Stimulated activated CD8-positive, alpha-beta memory T cell treated with anti-CD3 and anti-CD28 coated beads, Interleukin-12 subunit alpha, Interleukin-12 subunit beta, amount 100 ng/mL, for 4 hours (primary cell): ENCODE results near the gene PRDM2.
A peak's percentile ranks its signal among the peaks of the same experiment; 100 is the strongest.

ENCODE experiments used
- DNase-seq: peaks from one replicate; pipeline ENCODE4 v3.0.0-alpha.2; 2020; ENCODE audit warnings: low read depth

PRDM2 gene

DNA sequence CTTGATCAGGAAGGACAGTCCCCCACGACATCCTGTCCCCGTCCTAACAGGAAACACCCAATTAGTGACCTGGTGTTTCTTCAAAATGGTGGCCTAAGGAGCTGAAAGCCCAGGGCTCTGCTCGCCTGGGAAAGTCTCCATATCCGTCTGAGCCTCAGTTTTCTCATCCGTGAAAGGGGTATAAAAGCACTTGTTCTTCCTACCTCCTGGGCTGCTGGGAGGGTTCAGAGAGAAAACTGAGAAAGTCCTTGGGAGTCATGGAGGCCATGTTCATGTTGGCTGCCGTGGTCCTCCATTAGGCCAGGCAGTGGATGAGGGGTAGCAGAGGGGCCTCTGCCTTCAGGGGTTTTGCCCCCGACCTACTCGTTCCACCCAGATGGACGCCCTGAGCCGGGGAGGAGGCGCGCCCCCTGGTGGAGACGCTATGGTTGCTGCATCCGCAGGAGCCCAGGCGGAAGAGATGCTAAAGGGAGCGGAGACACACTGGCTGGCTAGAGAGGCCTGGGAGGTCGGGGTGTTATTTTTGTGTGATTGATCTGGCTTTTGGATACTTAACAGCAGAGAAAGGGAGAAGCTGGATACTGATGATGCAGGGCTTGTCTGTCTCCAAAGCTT is 113.5 kb downstream of the PRDM2 start:
- peak; percentile 16 for DNase-seq

GRCh38 chr1:13814131-13814530 is 114.1 kb downstream of the PRDM2 start:
- DNase-seq: no peak

DNA sequence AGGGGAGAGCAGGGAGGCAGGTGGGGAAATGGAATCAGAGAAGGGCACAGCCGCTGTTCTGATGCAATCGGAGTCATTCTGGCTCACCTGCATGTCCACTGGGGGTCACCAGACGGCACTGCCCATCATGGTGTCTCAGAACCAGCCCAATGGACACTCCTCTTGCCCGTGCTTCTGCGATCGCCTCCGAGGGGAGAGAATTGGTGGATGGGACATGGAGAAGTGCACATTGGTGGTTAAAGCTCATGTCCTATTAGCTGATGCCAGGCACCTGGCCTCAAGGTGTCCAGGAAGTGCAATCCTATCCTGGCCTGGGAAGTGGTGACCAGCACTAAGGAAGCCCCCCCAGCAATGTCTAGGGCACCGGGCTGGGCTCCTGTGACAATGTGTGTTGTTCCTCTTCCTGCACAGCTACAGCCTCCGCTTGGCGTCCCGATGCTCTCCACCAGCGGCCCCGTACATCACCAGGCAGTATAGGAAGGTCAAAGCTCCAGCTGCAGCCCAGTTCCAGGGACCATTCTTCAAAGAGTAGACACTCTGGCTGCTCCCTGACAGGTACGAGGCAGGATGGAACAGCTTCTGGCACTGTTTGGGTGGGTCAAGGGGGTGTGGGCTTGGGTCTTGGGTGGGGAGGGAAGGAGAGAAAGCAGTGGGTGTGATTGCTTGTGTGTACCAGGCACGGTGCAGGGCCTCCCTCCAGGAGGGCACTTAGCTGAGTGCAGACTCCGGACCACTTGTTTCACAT is 116.2 kb downstream of the PRDM2 start:
- DNase-seq: no peak

GRCh38 chr1:13817906-13818305 is 117.9 kb downstream of the PRDM2 start:
- DNase-seq: no peak

DNA sequence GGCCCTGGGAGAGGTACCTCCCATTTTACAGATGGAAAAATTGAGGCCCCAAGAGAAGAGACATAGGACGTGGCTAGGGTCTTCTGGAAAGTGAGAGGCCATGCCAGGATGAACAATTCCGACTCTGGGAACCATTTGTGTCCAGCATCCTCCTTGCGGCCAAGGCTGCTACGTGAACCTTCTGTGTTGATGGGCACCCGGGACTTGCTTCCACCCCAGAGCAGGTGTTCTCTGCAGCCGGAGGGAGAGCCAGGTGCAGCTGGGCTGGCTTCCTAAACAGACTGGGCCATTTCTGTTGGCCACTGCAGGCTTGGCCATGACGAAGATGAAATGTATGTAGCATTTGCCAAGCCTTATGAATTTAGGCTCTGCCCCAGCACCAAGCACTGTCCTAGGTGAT is 118.9 kb downstream of the PRDM2 start:
- no peak for DNase-seq

GRCh38 chr1:13819642-13820041 is 119.7 kb downstream of the PRDM2 start:
- no peak for DNase-seq

GRCh38 chr1:13820055-13820454 is 120.1 kb downstream of the PRDM2 start:
- DNase-seq: no peak

DNA sequence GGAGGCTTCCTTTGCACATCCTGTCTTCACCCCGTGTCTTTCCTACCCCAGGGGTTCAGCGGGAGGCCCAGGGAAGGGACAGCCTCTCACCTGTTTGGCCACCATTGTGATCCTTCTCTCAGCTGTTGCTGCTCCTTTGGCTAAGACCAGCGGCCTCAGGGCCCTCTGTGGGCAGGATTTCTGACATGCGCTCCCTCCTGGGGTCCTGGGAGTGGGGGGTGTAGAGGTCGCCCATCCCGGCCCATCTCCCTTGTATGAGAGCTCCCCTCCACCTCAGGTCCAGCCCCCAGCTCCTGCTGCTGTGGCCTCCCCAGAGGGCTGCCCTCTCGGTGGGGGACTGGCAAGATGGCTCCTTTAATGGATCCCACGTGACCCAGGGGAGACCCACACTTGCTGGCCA is 120.5 kb downstream of the PRDM2 start:
- DNase-seq: no peak

DNA sequence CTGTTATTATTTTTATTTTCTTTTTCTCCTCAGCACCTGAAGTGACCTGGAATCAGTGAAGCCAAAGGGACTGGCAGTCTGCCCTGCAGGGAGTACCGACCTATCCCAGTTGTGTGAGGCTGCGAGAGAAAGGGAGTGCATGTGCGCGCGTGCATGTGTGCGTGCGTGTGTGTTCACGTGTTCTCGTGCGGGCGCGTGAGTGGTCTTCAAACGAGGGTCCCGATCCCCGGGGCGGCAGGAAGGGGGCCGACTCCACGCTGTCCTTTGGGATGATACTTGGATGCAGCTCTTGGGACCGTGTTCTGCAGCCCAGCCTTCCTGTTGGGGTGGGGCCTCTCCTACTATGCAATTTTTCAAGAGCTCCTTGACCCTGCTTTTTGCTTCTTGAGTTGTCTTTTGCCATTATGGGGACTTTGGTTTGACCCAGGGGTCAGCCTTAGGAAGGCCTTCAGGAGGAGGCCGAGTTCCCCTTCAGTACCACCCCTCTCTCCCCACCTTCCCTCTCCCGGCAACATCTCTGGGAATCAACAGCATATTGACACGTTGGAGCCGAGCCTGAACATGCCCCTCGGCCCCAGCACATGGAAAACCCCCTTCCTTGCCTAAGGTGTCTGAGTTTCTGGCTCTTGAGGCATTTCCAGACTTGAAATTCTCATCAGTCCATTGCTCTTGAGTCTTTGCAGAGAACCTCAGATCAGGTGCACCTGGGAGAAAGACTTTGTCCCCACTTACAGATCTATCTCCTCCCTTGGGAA is 123.3 kb downstream of the PRDM2 start:
- DNase-seq: no peak

- no peak for DNase-seq
Measured at GRCh38 chr1:13823936-13824335, 123.9 kb downstream of the PRDM2 start.

GRCh38 chr1:13824626-13825025 is 124.6 kb downstream of the PRDM2 start:
- DNase-seq: no peak

DNA sequence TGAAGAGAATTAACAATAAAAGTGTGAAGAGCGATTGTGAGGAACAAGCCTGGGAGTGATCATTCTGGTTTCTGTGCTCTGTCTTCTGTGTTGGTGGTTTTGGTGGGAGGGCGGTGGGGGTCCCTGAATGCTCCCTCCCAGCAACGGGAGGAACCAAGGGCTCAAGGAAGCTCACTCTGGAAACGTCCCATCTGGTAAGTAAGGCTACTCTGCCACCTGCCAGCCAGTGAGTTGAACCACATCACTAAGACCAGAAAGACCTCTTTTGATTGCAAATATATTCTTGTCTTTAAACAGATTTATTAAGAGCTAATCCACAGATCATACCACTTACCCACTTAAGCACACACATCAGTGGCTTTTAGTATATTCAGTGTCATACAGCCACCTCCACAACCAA is 125.0 kb downstream of the PRDM2 start:
- DNase-seq: no peak

- DNase-seq: no peak
Measured at GRCh38 chr1:13826009-13826408, 126.0 kb downstream of the PRDM2 start.

DNA sequence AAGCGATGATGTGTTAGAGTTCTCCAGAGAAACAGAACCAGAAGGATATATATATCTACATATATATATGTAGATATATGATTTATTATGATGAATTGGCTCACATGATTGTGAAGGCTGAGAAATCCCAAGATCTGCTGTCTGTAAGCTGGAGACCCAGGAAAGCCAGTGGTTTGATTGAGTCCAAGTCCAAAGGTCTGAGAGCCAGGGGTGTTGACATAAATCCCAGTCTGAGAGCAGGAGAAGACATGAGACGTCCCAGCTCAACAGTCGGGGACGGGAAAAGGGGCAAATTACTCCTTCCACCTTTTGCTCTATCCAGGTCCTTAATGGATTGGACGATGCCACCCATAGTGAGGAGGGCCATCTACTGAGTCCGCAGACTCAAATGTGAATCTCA is 126.6 kb downstream of the PRDM2 start:
- DNase-seq: no peak

GRCh38 chr1:13828454-13829151 is 128.6 kb downstream of the PRDM2 start:
- no peak for DNase-seq

- DNase-seq: no peak
Measured at GRCh38 chr1:13829152-13829769, 129.3 kb downstream of the PRDM2 start.

- no peak for DNase-seq
Measured at GRCh38 chr1:13830170-13830569, 130.2 kb downstream of the PRDM2 start.

- no peak for DNase-seq
Measured at GRCh38 chr1:13830616-13831280, 130.8 kb downstream of the PRDM2 start.

GRCh38 chr1:13832100-13832499 is 132.1 kb downstream of the PRDM2 start:
- DNase-seq: no peak

- DNase-seq: no peak
Measured at GRCh38 chr1:13832536-13832935, 132.5 kb downstream of the PRDM2 start.

DNA sequence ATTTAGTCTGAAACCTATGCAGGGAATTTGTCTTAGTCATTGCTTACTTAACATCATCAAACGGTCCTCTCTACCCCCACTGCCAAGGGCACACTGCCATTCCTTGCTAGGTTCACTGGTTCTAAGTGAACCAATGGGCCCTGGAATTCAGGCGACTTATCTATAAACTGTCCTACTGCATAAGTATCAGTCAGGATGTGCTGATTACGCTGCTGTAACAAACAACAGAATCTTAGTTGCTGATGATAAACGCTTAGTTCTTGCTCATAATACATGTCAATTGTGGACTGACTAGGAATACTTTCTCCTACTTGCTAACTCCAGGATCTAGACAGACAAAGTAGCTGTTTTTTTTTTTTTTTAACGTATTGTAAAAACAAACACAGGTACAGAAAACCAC is 136.1 kb downstream of the PRDM2 start:
- DNase-seq: no peak

GRCh38 chr1:13836631-13837030 is 136.6 kb downstream of the PRDM2 start:
- DNase-seq: no peak
